Karpas-422 (cell line): Measurements from ENCODE around the gene YAP1. TPM values are rescaled to one million over a fixed set of nuclear protein-coding genes. Genes with fewer than 3 reads are reported as not detected.

ENCODE experiments used
- DNase-seq: peaks from one replicate; pipeline ENCODE4 v3.0.0-alpha.2; 2015
- H2AFZ ChIP-seq: fragments of 200-600 bp; sonication (generic); 2 replicates; pipeline ENCODE4 v1.6.1; 2014; ENCODE audit warnings: antibody characterized with exemption, low read length, mixed read lengths
- H3K27ac ChIP-seq: fragments of 200-600 bp; sonication (generic); 2 replicates; pipeline ENCODE4 v1.5.1; 2014; ENCODE audit warnings: mild to moderate bottlenecking, low read length, moderate library complexity
- H3K27me3 ChIP-seq: fragments of 200-600 bp; sonication (generic); 2 replicates; pipeline ENCODE4 v1.6.1; 2014; ENCODE audit warnings: low read length, mixed read lengths
- H3K36me3 ChIP-seq: fragments of 200-600 bp; sonication (generic); 2 replicates; pipeline ENCODE4 v1.6.1; 2014; ENCODE audit warnings: low read length, mixed read lengths; ENCODE audit not compliant: insufficient read depth
- H3K4me1 ChIP-seq: fragments of 200-600 bp; sonication (generic); 2 replicates; pipeline ENCODE4 v1.6.1; 2014; ENCODE audit warnings: mild to moderate bottlenecking, low read length, mixed read lengths
- H3K4me2 ChIP-seq: fragments of 200-600 bp; sonication (generic); 2 replicates; pipeline ENCODE4 v1.6.1; 2014; ENCODE audit warnings: low read length, low read depth, mild to moderate bottlenecking; ENCODE audit not compliant: poor library complexity, severe bottlenecking
- H3K4me3 ChIP-seq: fragments of 200-600 bp; sonication (generic); 2 replicates; pipeline ENCODE4 v1.5.1; 2014; ENCODE audit warnings: mild to moderate bottlenecking, antibody characterized with exemption, low read length, mixed read lengths
- H3K79me2 ChIP-seq: fragments of 200-600 bp; sonication (generic); 2 replicates; pipeline ENCODE4 v1.6.1; 2014; ENCODE audit warnings: mild to moderate bottlenecking, low read length, mixed read lengths
- H3K9ac ChIP-seq: fragments of 200-600 bp; sonication (generic); 2 replicates; pipeline ENCODE4 v1.6.0; 2014; ENCODE audit warnings: low read length
- H3K9me2 ChIP-seq: fragments of 200-600 bp; sonication (generic), shearing (Covaris generic); replicated peaks from 2 replicates; pipeline ENCODE4 v1.6.0; 2014; ENCODE audit warnings: mild to moderate bottlenecking, low read length, moderate library complexity; ENCODE audit not compliant: insufficient read depth
- H3K9me3 ChIP-seq: fragments of 300-700, 200-600 bp; sonication (generic); 2 replicates; pipeline ENCODE4 v1.6.1; 2014; ENCODE audit warnings: low read length, mixed read lengths
- H4K20me1 ChIP-seq: fragments of 200-600 bp; sonication (generic); 2 replicates; pipeline ENCODE4 v1.6.1; 2014; ENCODE audit warnings: mild to moderate bottlenecking, antibody characterized with exemption, low read length, low read depth; ENCODE audit not compliant: insufficient read depth
- total RNA-seq: library from RNA; depleted of rRNA; stranded (reverse); fragments of >200 nt; shearing (Covaris generic); gene quantifications from 2 replicates; pipeline ENCODE4 v1.2.3, GENCODE V29; 2014; ENCODE audit warnings: low replicate concordance

The YAP1 gene
- total RNA-seq, 1 experiment from 2014 or later: not detected

DNA sequence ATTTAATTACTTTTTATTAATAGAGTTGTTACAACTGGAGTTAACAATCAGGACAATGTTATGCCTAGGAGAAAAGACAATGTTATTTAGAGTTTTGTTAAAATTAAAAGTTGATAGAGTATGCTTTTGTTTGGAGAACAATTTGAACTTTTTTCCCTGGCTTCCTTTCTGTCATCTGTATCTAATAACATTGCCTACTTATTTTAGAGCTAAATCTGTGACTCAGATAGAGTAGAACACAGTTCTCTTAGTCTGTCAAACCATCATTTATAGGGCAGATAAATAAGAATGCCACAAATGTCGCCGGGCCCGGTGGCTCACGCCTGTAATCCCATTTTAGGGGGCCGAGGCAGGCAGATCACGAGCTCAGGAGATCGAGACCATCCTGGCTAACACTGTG, 28.9 kb upstream of the YAP1 start:
- no peaks in the 10 kb centered on the region for H3K36me3 ChIP-seq
- H3K79me2 ChIP-seq: no peaks in the 10 kb centered on the region
- H3K27me3 ChIP-seq: no peaks in the 10 kb centered on the region; the same call in 1 of the 2 replicates
- H3K27ac ChIP-seq: no peak overlapping the region
- H3K9me2 ChIP-seq: no peaks in the 10 kb centered on the region
- no peak overlapping the region for H3K4me2 ChIP-seq
- H3K9ac ChIP-seq: no peak overlapping the region
- no peaks in the 10 kb centered on the region for H3K4me1 ChIP-seq
- H4K20me1 ChIP-seq: no peaks in the 10 kb centered on the region
- H3K4me3 ChIP-seq: no peak overlapping the region
- no peaks in the 10 kb centered on the region for H3K9me3 ChIP-seq
- no peak overlapping the region for H2AFZ ChIP-seq
- no peak for DNase-seq

DNA sequence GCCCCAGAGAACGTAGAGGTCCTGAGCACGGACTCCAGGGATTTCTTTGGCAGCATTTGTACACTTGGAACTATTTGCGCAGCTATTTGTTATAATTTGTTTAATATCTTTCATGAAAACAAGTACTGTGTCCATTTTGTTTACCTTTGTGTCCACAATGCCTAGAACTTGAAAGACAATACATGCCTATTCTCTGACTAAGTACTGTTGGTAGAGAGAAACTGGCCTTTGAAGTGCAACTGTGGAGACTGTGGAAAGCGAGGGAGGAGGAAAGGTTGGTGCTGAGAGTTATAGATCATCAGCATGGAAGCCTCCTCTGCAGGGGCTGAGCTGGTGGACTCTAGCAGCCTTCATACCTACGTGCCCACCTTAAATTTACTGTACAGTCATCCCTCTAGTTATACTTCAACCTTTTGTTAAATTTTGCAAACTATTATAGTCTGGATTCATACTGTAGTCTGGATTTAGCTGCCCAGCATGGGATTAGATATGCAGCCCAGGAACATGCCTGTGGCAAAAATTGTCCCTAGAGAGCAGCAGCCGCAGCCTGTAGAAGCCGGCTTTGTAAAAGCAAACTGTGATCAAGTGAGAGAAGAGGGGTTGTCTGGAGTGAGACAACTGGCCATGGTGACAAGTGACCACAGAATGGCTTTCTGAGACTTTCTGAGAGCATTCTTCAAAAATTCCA, 24.2 kb upstream of the YAP1 start:
- H4K20me1 ChIP-seq: no peaks in the 10 kb centered on the region
- DNase-seq: no peak
- H3K9ac ChIP-seq: no peak overlapping the region
- H3K27ac ChIP-seq: no peak overlapping the region
- H3K4me1 ChIP-seq: no peaks in the 10 kb centered on the region
- H3K27me3 ChIP-seq: no peaks in the 10 kb centered on the region; the same call in 1 of the 2 replicates
- H3K79me2 ChIP-seq: no peaks in the 10 kb centered on the region
- H3K4me2 ChIP-seq: no peak overlapping the region
- H2AFZ ChIP-seq: no peak overlapping the region
- no peaks in the 10 kb centered on the region for H3K36me3 ChIP-seq
- no peaks in the 10 kb centered on the region for H3K9me3 ChIP-seq
- H3K4me3 ChIP-seq: no peak overlapping the region
- H3K9me2 ChIP-seq: no peaks in the 10 kb centered on the region

DNA sequence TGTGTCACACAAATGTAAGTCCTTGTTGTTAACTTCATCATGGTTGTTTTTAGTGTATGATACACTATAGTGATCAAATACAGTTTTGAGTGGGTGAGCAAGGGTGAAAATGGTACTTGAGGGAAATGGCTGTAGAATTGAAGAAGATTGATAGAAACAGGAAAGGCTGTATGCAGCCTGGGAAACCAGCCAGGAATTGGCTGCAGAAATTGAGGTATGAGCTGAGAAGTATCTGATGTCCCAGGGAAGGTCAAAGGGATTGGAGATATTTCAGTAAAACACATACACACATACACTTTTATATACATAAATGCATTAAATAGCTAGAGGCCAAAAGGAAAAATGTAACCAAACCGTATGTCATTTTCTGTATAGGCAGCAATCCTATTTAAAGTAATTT, 13.1 kb upstream of the YAP1 start:
- H3K27ac ChIP-seq: no peak overlapping the region
- H4K20me1 ChIP-seq: no peaks in the 10 kb centered on the region

DNA sequence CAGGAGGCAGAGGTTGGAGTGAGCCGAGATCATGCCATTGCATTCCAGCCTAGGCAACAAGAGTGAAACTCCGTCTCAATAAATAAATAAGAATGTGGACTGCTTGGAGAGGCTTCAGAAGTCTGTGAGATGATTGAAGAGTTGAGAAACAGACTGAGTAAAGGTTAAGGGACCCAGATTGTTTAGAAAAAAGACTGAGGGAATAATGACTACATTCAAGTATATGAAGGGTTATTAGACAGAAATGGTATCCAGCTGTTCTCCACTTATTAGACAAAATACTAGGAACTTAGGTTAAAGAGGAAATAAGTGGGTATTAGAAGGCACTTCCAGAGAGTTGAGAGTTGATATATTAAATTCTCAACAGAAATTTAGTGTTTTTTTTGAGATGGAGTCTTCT, 10.5 kb upstream of the YAP1 start:
- H3K9me3 ChIP-seq: no peaks in the 10 kb centered on the region
- H2AFZ ChIP-seq: no peak overlapping the region
- no peaks in the 10 kb centered on the region for H3K9me2 ChIP-seq
- no peaks in the 10 kb centered on the region for H3K27me3 ChIP-seq
- no peak overlapping the region for H3K9ac ChIP-seq
- H3K79me2 ChIP-seq: no peaks in the 10 kb centered on the region
- DNase-seq: no peak
- no peaks in the 10 kb centered on the region for H4K20me1 ChIP-seq
- no peaks in the 10 kb centered on the region for H3K36me3 ChIP-seq
- H3K4me3 ChIP-seq: no peak overlapping the region
- H3K27ac ChIP-seq: no peak overlapping the region
- H3K4me1 ChIP-seq: no peaks in the 10 kb centered on the region
- no peak overlapping the region for H3K4me2 ChIP-seq

More for the DNA sequence above, 13.1 kb upstream of the YAP1 start:
- Histone ChIP-seq H3K79me2 (no peaks in the 10 kb centered on the region), H3K27me3 (peaks cover 3% of the 10 kb centered on the region; the same call in 1 of the 2 replicates), H3K9me2 (no peaks in the 10 kb centered on the region), H3K9ac (no peak overlapping the region), H3K4me2 (no peak overlapping the region), H3K4me3 (no peak overlapping the region), H3K4me1 (no peaks in the 10 kb centered on the region), H2AFZ (no peak overlapping the region), H3K9me3 (no peaks in the 10 kb centered on the region), H3K36me3 (no peaks in the 10 kb centered on the region)
- DNase-seq: no peak

DNA sequence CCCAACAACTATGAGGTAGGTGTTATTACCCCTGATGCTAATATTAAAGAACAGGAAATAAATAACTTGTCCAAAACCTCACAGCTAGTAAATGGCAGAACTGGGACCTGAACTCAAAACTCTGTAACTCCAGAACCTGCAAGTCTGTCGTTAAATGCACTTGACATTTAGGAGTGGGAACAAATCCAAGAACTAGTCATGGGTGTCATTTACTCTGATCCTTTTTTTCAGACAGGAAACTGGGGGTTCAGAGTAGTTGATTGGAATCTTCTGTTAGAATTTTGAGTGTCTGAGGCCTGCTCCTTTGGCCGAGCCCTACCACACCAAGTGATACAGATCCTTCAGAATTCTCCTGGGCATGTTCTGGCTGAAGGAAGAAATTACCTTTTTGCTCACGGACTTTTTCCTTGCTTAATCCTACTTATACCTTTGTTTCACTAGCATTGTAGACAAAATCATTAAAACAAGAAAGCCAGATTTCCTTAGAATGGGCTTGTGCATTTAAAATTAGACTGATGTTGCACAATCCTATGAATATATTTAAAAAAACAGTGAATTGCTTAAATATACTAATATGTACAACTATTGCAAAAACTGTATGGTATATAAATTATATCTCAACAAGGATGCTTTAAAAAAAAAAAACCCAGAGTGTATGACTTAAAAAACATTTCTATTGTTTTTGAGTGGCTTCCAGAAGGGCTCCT, 1.4 kb upstream of the YAP1 start:
- no peaks in the 10 kb centered on the region for H3K36me3 ChIP-seq
- no peaks in the 10 kb centered on the region for H3K79me2 ChIP-seq
- no peak for DNase-seq
- no peaks in the 10 kb centered on the region for H3K27me3 ChIP-seq
- no peaks in the 10 kb centered on the region for H4K20me1 ChIP-seq
- peaks cover 8% of the 10 kb centered on the region for H3K4me1 ChIP-seq
- H3K9ac ChIP-seq: no peak overlapping the region
- no peaks in the 10 kb centered on the region for H3K9me2 ChIP-seq
- H3K9me3 ChIP-seq: no peaks in the 10 kb centered on the region
- no peak overlapping the region for H3K4me2 ChIP-seq
- H2AFZ ChIP-seq: no peak overlapping the region
- H3K27ac ChIP-seq: no peak overlapping the region
- H3K4me3 ChIP-seq: no peak overlapping the region

DNA sequence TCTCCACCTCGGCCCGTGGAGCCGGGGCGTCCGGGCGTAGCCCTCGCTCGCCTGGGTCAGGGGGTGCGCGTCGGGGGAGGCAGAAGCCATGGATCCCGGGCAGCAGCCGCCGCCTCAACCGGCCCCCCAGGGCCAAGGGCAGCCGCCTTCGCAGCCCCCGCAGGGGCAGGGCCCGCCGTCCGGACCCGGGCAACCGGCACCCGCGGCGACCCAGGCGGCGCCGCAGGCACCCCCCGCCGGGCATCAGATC, 439 bp downstream of the YAP1 start:
- H2AFZ ChIP-seq: no peak overlapping the region
- no peak for DNase-seq
- H3K9ac ChIP-seq: no peak overlapping the region

DNA sequence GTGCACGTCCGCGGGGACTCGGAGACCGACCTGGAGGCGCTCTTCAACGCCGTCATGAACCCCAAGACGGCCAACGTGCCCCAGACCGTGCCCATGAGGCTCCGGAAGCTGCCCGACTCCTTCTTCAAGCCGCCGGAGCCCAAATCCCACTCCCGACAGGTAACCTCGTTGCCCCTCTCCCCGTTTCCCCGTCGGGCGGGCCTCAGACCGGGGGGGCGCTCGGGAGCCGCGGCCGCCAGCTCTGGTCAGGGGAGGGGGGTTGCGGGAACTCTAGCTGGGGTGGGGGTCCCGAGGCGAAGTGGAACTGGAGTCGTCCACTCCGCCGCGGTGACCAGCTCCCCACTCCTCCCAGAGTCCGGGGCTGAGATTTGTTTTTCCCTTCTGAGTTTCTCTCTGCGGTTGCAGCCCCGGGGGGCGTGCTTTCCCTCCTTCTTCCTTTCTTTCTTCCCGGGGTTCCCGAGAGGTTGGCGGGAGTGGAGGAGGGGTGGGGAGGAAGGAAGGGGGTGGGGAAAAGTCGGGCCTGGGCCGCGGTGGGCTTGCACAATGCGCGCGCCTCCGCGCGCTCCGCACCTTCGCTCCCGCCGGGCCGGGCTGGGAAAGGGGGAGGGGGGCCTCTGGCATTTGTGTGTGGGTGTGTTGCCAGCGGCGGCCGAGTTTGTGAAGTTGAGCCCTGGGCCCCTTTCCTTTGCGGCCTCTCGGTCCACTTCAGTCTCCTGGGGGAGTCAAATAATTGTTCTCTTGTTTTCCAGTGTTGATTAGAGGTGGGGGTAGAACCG, 952 bp downstream of the YAP1 start:
- Histone ChIP-seq H3K4me3 (no peak overlapping the region), H3K4me1 (peaks cover 8% of the 10 kb centered on the region), H4K20me1 (no peaks in the 10 kb centered on the region), H3K9ac (no peak overlapping the region), H3K4me2 (no peak overlapping the region), H3K27me3 (no peaks in the 10 kb centered on the region), H2AFZ (no peak overlapping the region), H3K36me3 (no peaks in the 10 kb centered on the region), H3K27ac (no peak overlapping the region), H3K9me2 (no peaks in the 10 kb centered on the region), H3K79me2 (no peaks in the 10 kb centered on the region), H3K9me3 (no peaks in the 10 kb centered on the region)
- no peak for DNase-seq

More for the DNA sequence above, 439 bp downstream of the YAP1 start:
- Histone ChIP-seq H3K9me2 (no peaks in the 10 kb centered on the region), H3K27ac (no peak overlapping the region), H4K20me1 (no peaks in the 10 kb centered on the region), H3K27me3 (no peaks in the 10 kb centered on the region), H3K4me2 (no peak overlapping the region), H3K4me3 (no peak overlapping the region), H3K9me3 (no peaks in the 10 kb centered on the region), H3K36me3 (no peaks in the 10 kb centered on the region), H3K79me2 (no peaks in the 10 kb centered on the region), H3K4me1 (peaks cover 8% of the 10 kb centered on the region)

DNA sequence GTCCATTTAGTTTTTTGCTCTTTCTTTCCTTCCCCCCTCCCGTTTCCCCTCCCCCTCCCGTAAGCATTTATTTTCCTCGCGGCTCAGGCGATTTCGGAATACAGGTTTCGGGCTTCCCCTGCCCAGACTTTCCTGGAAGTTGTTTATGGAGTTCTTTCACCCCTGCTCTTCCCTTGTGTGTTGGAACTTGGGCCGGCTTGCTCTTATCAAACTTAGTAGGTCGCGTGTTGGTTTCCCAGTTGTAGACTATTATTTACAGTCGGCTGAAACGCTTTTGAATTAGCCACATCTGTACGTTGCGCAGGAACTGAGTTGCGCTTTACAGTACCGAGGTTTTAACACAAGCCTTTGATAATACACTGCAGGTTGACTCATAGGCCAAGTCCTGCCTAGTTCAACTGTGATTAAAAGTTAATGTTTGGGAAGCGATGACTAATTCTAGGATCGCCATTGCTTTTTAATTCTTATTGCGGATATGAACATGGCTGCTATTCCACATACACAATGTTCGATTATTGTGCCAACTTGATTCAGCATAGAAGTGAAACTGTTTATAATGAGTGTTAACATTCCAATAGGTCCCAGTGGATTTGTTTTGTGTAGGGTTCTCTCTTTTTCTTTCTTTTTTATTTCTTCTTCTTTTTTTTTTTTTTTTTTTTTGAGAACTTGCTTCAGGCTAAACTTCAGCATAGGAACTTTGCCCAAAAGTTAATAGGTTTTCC, 1.7 kb downstream of the YAP1 start:
- Histone ChIP-seq H3K4me1 (peaks cover 8% of the 10 kb centered on the region), H3K27me3 (no peaks in the 10 kb centered on the region), H3K4me2 (no peak overlapping the region), H3K36me3 (no peaks in the 10 kb centered on the region), H4K20me1 (no peaks in the 10 kb centered on the region), H3K9me3 (no peaks in the 10 kb centered on the region), H3K27ac (no peak overlapping the region), H3K9me2 (no peaks in the 10 kb centered on the region), H3K4me3 (no peak overlapping the region), H3K9ac (no peak overlapping the region), H3K79me2 (no peaks in the 10 kb centered on the region), H2AFZ (no peak overlapping the region)
- DNase-seq: no peak
